GM18498 (cell line): Measurements from ENCODE around the gene SDF4.

Experiments used
- ATAC-seq: cut with Tn5 transposase; IDR thresholded peaks from one replicate; pipeline ENCODE4 v1.9.1; 2021; ENCODE audit warnings: mild to moderate bottlenecking, moderate library complexity; ENCODE audit not compliant: unreplicated experiment

The SDF4 gene

GRCh38 chr1:1168451-1169411 is 63.1 kb downstream of the SDF4 start:
- ATAC-seq, result no peak

DNA sequence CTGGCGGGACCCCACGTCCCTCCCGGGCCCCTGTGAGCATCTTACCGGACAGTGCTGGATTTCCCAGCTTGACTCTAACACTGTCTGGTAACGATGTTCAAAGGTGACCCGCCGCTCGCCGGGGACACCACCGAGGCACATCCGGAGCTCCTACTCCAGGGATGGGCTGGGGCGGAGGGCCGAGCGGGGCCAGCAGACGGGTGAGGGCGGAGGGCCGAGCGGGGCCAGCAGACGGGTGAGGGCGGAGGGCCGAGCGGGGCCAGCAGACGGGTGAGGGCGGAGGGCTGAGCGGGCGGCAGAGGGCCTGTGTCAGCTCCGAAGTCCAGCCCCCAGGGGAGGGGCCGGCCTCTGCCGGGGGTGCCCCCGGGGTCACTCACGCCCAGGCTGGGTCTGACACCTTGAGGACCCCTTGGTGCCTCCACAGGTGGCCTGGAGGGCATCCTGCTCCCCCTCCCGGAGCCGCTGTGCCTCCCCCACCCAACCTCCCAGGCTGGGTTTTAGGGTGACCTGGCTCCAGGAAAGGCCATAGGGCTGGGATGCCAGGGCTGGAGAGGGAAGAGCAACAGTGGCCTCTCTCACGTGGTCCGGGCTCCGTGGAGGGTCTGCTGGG is 63.9 kb downstream of the SDF4 start:
- ATAC-seq, result no peak

DNA sequence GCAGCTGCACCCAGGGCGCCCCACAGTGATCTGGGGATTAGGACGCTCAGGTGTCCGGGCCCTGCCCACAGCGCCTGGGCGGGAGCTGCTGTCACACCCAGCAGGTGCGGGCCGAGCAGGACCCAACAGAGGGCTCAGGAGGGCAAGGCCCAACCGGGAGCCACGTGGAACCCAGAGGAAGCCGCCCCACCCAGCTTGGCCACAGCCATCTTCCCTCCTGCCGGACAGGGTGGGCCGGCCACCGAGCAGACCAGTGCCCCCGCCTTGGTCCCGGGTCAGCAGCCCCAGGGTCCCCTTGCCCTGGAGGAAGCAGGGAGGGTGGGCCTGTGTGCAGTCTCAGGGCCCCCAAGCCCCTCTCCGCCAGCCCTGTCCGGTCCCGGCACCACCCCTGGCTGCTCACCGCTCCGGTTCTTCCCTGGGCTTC is 64.4 kb downstream of the SDF4 start:
- no peak for ATAC-seq
